ENCODE results near the gene DOCK3.

DNA sequence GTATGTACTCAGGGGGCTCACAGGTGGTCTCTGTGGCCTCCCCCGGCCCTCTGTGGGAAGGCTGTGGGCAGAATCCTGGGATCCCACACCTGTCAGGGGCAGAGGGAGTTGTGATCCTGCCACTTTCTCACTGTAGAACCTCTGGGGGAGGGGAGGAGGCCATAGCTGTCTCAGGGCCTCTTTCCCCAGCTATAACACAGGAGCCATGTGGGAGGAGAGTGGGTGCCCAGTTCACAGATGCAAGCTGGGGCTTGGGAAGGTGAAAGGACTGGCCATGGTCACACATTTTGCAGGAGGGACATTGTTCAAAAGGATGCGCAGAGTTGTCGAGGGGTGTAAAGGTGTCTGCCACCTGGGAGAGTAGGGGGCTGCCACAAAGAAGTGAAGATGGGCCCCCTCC lies 46.1 kb upstream of the DOCK3 start:
- TF ChIP-seq, protein P1, sequence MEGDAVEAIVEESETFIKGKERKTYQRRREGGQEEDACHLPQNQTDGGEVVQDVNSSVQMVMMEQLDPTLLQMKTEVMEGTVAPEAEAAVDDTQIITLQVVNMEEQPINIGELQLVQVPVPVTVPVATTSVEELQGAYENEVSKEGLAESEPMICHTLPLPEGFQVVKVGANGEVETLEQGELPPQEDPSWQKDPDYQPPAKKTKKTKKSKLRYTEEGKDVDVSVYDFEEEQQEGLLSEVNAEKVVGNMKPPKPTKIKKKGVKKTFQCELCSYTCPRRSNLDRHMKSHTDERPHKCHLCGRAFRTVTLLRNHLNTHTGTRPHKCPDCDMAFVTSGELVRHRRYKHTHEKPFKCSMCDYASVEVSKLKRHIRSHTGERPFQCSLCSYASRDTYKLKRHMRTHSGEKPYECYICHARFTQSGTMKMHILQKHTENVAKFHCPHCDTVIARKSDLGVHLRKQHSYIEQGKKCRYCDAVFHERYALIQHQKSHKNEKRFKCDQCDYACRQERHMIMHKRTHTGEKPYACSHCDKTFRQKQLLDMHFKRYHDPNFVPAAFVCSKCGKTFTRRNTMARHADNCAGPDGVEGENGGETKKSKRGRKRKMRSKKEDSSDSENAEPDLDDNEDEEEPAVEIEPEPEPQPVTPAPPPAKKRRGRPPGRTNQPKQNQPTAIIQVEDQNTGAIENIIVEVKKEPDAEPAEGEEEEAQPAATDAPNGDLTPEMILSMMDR (conservative IDR thresholded peaks at IDR 0.05 in 1 of 2, IDR thresholded peaks at IDR 0.05 in 1 of 2; ENCODE audit: extremely low read depth in 1 of 2, insufficient read depth in 1 of 2, low read depth in 1 of 2, low read length in 2 of 2), result no peak
- TF ChIP-seq EZH2 (IDR thresholded peaks at IDR 0.05; ENCODE audit: borderline replicate concordance, low read length), result no peak

Measured in mammary epithelial cell (primary cell).